Right ventricle myocardium superior (tissue), 1 donor: Measurements from ENCODE around the gene GGCX. TPM values are rescaled to one million over a fixed set of nuclear protein-coding genes. Genes with fewer than 3 reads are reported as not detected.
"Not testable (repeated sequence)": the region's sequence is repeated elsewhere in the genome, so short reads cannot be mapped to it uniquely, and the experiment has no call there.

ENCODE experiments used
- ATAC-seq: fragments of 200-7000 bp; cut with Tn5 transposase; one replicate; pipeline ENCODE4 v1.9.1; 2020; ENCODE audit warnings: mild to moderate bottlenecking; ENCODE audit not compliant: poor library complexity
- DNase-seq: peaks from one replicate; pipeline ENCODE4 v3.0.0-alpha.2; 2020
- intact Hi-C: fragments of 100-400 bp; cut with DNase I; formaldehyde crosslinking; loops from one replicate; pipeline ENCODE4 v1.11.2; 2022
- total RNA-seq: library from RNA; stranded (reverse); fragmentation: NEBNext Ultra II Directional; extraction: Animal tissue kit (Norgen Biotek cat#: 25700); gene quantifications from one replicate; pipeline ENCODE4 v1.2.1, GENCODE V29; 2021
- donor health status: DM: no; HTN: yes; CAD: no; lungs with severe emphysema.

GGCX gene
- total RNA-seq, 1 donor from 2014 or later = 25.1 TPM

- ATAC-seq (no peak), DNase-seq (no peak)
- intact Hi-C loops = no loop called here
These were observed 34.7 kb upstream of the GGCX start for GRCh38 chr2:85596026-85596333.

- intact Hi-C loops = no loop called here
- DNase-seq (peak; percentile 95), ATAC-seq (peak; percentile 96)
These were observed 34.2 kb upstream of the GGCX start, which contains the start of gene RNF181 for GRCh38 chr2:85595301-85596025. Gene RNF181, plus strand, starts transcription at chr2:85595745. Its CDS starts 19 bp downstream, at chr2:85595764.

- intact Hi-C loops = no loop called here
These were observed 33.5 kb upstream of the GGCX start for GRCh38 chr2:85594715-85595300.

GRCh38 chr2:85593023-85593422 lies 31.7 kb upstream of the GGCX start:
- no peak for DNase-seq
- intact Hi-C loops = no loop called here
- ATAC-seq = no peak

More at GRCh38 chr2:85594715-85595300, 33.5 kb upstream of the GGCX start:
- DNase-seq (no peak), ATAC-seq (no peak)

- DNase-seq, intact Hi-C loops, ATAC-seq: not testable (repeated sequence)
These were observed 31.0 kb upstream of the GGCX start for GRCh38 chr2:85592299-85592698.

GRCh38 chr2:85591563-85591962 lies 30.3 kb upstream of the GGCX start:
- ATAC-seq = no peak
- intact Hi-C loops = no loop called here
- no peak for DNase-seq

GRCh38 chr2:85590950-85591349 lies 29.7 kb upstream of the GGCX start:
- DNase-seq = no peak
- no peak for ATAC-seq
- intact Hi-C loops = no loop called here

GRCh38 chr2:85589982-85590791 lies 28.9 kb upstream of the GGCX start:
- intact Hi-C loops = no loop called here
- DNase-seq (peak; percentile 59), ATAC-seq (peak; percentile 4)

GRCh38 chr2:85589181-85589580 lies 27.9 kb upstream of the GGCX start:
- ATAC-seq (peak; percentile 39), DNase-seq (peak; percentile 73)
- intact Hi-C loops = no loop called here

- no peak for DNase-seq
- ATAC-seq = no peak
- intact Hi-C loops = no loop called here
These were observed 27.4 kb upstream of the GGCX start for GRCh38 chr2:85588645-85589044.

GRCh38 chr2:85588236-85588635 lies 26.9 kb upstream of the GGCX start:
- ATAC-seq = no peak
- intact Hi-C loops = no loop called here
- DNase-seq = no peak

- ATAC-seq (no peak), DNase-seq (no peak)
- intact Hi-C loops = no loop called here
These were observed 24.4 kb upstream of the GGCX start for GRCh38 chr2:85585781-85586105.

GRCh38 chr2:85584857-85585780 lies 23.8 kb upstream of the GGCX start:
- no peak for DNase-seq
- peak; percentile 52 for ATAC-seq
- intact Hi-C loops = no loop called here

GRCh38 chr2:85584354-85584856 lies 23.1 kb upstream of the GGCX start, which contains the start of gene VAMP5:
Gene VAMP5, plus strand, starts transcription at chr2:85584431. Its CDS starts 60 bp downstream, at chr2:85584491.
- ATAC-seq (peak; percentile 75), DNase-seq (peak; percentile 66)
- intact Hi-C loops = no loop called here

- ATAC-seq (no peak), DNase-seq (no peak)
- intact Hi-C loops = no loop called here
These were observed 22.5 kb upstream of the GGCX start for GRCh38 chr2:85583667-85584353.

GRCh38 chr2:85582492-85582891 lies 21.2 kb upstream of the GGCX start:
- DNase-seq (no peak), ATAC-seq (no peak)
- intact Hi-C loops = no loop called here

- intact Hi-C loops = no loop called here
- no peak for DNase-seq
- ATAC-seq = no peak
These were observed 18.9 kb upstream of the GGCX start for GRCh38 chr2:85580206-85580605.
